Activated CD4-positive, alpha-beta T cell treated with anti-CD3 and anti-CD28 coated beads, Interleukin-2, amount 50 U/mL, for 48 hours (primary cell): Measurements from ENCODE around the gene NR3C2.
"Not testable (repeated sequence)": the region's sequence is repeated elsewhere in the genome, so short reads cannot be mapped to it uniquely, and the experiment has no call there.

Experiments used
- DNase-seq, 2 experiments: peaks; one replicate each; pipeline ENCODE4 v3.0.0-alpha.2; 2020

NR3C2 gene

DNA sequence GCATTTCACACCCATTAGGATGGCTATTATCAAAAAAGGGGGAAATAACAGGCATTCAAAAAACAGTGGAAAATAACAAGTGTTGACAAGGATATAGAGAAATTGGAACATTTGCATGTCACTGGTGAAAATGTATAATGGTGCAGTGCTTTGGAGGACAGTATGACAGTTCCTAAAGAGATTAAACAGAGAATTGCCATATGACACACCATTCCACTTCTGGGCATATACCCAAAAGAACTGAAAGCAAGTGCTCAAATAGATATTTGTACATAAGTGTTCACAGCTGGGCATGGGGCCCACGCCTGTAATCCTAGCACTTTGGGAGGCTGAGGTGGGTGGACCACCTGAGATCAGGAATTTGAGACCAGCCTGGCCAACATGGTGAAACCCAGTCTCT lies 348.1 kb downstream of the NR3C2 start:
- no peak for DNase-seq

DNA sequence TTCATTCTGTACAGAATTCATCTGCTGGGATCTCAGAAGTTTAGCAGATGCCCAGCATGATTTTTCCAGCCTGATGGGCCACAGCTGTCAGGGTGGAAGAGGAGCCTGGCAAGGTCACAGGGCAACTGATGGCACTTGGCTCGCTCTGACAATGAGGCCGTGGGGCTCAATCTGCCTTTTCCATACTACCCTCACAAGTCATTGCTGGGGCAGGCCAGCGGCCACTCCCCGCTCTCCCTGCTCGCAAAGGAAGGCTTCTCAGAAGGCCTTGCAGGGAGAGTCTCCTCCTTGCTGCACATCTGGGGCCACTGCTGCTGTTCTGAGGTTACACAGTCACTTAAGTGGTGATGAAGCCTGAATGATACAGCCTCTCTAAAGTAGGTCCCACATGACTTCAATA lies 349.1 kb downstream of the NR3C2 start:
- no peak for DNase-seq

DNA sequence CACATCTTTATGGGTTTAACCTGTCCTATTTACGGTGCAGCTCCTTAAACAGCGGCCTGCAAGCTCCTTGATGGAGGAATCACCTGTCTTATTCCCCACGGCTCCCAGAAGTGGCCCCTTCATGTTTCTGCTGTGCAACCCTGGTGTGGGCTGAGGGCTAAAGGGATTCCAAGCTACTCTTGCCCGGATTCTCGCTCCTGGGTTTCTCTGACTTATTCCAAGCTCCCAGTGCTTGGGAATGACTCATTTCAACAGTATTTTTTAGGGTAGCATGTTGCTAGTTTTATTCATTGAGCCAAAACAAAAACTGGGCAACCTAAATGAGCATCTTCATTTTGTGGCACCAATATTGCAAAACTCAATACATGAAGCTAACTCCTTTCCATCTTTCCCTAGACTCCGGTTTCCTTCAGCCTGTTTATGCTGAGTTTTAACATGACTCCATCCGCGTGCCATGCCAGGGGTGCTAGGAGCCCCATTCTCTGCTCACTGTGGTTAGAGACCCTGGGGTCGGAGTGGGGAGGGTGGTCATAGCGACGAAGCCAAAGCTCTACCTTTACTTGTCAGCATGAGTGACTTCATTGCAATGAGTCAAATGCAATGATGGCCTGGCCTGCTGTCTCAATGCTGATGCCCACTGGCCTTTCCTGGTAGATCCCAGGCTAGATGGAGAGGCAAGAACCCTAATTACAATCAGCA lies 349.7 kb downstream of the NR3C2 start:
- no peak for DNase-seq

DNA sequence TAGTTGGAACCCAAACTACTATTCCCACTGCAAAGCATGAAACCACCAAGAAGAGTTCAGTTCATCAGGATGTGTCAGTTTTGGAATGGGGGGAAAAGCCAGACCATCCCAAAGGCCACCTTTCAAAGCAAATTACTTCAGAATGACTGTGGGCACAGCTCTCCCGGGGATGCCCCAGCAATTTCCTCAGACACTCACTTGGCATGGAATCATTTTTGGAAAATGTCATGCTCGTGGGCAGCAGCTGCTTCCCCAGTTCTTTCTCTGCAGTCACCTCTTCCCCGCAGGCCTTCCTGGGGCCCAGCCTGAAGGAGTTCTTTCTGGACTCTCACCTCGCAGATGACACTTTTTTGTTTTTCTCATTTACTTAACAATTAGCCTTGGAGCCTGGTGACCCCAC lies 350.3 kb downstream of the NR3C2 start:
- DNase-seq = no peak

DNA sequence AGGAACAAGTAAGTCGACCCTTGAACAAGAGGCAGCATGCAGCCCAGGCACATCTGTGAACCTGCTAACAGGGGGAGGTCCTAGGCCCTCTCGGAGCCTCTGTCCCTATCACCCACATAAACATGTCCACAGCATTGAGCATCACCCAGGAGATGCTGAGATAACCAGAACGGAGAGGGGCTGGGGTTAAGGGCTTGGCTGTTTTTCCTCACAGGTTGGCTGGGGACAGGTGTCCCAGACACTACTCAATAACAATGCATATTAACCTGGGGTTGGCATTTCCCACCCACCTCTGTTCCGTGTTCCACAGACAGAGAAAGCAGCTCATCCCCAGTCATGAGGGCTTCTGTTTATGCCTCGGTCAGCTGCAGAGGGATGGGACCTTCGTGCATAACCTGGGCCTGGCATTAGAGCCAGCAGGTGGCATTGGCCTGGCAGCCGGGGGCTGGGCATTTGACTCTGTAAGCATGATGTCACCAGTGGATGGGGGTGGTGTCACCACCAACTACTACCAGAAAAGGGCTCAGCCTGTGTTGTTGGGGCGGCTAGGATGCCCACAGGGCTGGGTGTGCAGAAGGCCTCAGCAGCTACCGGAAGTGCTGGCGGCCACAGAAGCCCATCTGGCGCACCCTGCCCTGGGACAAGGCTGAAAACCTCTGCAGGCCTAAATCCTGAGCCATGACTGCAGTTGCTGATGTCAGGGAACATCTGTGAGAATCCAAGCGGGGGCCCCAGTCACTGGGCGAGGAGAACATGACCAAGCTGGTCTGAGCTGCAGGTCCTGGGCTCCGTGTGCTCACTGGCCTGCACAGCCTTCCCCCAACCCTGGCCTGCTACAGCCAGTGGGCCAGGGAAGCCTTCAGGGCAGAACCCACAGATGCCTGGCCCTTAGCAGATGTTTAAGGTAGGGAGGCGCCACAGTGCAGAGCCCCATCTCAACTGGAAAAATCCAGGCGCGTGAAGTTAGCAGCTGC lies 351.4 kb downstream of the NR3C2 start:
- DNase-seq = no peak

DNA sequence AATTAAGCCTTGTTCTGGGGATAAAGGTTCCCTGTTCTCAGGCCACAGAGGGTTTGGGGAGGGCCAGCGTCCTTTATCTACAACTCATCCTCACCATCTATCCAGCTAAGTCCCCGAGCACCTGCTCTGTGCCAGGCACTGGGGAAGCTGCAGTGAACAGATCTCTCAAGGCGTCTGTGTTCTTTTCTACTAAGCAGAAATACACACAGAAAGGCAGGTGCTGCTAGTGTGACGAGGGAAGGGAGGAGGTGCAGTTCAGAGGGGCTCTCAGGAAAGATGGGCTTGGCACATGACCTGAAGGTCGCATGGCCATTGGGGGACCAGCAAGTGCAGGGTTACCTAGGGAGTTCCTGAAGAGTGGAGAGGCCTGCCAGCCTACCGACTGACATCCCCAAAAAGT lies 352.2 kb downstream of the NR3C2 start:
- DNase-seq = no peak

DNA sequence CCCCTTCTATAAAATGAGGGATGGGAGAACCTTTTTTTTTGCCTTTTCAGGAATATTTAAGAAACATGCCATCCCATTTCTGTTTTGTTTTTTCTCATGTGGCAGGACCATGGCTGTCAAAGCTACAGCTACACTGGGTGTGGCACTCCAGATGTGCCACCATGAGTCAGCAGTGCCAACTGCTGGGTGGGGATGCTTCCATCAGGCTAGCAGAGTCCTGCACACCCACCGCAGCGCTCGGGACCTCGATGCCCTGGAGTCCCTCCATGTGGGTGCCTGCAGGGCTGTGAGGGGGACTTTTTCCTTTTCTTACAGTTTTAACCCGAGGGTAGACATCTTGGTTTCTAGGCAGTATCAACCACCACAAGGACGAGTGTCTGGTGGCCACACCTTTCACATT lies 352.6 kb downstream of the NR3C2 start:
- no peak for DNase-seq

DNA sequence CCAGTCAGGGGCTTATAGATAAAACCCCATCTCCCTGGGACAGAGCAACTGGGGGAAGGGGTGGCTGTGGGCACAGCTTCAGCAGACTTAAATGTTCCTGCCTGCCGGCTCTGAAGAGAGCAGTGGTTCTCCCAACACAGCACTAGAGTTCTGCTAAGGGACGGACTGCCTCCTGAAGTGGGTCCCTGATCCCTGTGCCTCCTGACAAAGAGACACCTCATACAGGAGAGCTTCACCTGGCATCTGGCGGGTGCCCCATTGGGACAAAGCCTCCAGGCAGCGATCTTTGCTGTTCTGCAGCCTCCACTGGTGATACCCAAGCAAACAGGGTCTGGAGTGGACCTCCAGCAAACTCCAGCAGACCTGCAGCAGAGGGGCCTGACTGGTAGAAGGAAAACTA lies 359.1 kb downstream of the NR3C2 start:
- DNase-seq = not testable (repeated sequence)

DNA sequence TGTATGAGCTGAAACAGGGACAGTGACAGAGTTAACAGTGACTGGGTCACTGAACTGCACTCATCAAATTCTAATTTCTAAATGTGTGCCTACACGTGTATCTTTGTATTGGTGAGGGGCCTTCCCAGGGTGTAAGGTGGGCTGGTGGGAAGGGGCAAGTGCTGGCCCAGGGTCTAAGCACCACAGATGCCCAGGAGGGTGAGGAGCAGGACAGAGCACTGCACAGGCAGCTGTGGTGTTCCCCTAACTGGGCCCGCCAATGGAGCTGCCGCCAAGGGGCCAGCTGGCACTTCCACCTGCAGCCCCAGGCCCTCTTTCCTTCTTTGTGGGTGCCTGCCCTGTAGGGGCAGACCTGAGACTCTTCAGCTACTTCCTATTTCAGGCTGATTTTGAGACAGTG lies 360.5 kb downstream of the NR3C2 start:
- DNase-seq = no peak

DNA sequence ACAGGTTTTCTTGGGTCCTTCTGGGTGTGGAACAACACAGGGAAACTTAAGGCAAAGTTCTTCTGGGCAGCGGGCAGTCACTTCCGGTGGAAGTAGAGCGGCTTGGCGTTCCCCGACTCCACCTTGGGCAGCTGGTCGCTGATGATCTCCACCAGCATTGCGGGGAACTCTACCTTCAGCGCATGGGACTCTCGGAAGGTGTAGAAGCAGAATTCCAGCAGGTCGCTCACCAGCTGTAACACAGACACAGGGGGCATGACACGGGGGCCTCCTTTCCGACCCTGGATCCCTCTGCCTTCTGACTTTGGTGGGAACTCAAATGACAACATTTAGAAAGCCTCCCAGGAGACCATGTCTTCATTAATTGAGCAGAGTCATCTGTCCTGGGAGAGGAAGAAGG lies 360.9 kb downstream of the NR3C2 start:
- DNase-seq = no peak

DNA sequence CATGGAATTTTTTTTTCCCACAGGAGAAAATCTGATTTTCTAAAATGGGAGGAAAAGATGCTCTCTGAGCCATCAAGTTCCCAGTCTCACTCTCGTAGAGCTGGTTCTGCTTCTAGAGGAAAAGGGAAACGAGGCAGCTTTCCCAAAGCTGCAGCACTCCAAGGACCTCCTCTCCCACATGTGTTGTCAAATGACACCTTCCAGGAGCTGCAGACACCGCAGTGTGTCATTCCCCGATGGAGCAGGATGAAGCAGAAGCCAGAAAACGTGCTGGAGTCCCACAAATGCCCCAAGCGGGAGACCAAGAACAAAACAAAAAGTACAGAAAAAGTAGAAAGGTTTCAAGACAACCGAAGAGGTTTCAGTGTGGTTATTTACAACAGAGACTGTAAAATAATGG lies 362.3 kb downstream of the NR3C2 start:
- no peak for DNase-seq

DNA sequence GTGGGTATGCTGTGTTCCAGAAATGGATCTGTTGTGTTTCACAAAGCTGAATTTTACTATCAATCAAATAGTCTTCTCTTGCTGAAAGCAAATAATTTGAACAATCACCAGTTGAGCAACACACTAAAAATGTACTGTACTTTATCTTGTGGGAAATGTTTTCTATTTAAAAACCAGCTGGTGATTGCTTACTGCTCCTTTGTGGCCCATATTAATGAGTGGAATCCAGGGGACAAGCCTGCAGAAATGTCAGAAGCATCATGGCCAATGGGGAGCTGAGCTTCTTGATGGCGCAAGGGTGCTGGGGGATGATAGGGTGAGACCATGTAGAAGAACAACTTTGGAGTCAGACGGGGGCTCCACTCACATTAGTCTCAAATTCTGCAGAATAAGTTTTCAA lies 364.2 kb downstream of the NR3C2 start:
- no peak for DNase-seq

DNA sequence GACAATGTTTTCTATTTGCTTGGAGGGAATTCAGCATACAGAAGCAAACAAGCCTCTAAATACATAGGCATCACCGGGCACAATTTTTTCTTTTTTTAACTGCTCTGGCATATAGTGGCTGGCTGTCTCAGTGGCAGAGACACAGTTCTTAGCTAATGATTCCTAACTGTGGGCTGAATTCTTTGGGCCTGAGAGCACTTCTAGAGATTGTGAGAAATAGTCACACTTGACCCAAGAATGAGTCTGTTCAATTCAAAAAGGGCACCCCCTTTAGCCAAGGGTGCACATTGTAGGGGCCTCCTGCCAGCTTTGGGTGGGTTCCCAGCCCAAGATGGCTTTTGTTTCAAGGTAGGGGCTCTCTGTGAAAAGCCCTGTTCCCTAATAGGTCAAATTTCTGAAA lies 364.6 kb downstream of the NR3C2 start:
- no peak for DNase-seq

DNA sequence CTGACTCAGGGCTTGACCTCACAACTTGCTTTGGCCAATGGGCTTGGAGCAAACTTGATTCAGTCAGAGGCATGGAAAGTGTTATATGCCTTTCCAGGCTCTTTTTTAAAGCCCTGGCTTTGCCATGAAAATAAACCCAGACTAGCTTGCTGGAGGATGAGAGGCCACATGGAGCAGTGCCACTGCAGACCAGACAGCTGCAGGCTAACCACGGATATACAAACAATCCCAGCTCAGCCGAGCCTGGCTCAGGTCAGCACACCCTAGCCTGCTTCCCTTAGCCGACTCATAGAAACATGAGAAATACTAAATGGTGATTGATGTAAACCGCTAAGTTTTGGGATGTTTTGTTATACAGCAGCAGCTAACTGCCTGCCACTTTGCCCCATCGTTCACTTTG lies 365.2 kb downstream of the NR3C2 start:
- DNase-seq = no peak

DNA sequence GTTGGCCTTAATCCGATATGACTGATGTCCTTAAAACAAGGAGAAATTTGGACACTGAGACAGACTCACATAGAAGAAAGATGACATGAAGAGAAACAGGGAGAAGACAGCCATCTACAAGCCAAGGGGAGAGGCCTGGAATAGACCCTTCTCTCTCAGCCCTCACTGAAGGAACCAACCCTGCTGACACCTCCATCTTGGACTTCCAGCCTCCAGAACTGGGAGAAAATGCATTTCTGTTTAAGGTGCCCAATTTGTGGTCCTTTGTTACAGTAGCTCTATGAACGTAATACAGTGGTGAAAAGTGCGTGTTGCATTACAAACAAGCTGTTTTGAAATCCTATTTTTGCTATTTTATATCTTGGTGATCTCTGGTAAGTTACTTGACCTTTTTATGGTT lies 366.8 kb downstream of the NR3C2 start:
- DNase-seq = no peak

DNA sequence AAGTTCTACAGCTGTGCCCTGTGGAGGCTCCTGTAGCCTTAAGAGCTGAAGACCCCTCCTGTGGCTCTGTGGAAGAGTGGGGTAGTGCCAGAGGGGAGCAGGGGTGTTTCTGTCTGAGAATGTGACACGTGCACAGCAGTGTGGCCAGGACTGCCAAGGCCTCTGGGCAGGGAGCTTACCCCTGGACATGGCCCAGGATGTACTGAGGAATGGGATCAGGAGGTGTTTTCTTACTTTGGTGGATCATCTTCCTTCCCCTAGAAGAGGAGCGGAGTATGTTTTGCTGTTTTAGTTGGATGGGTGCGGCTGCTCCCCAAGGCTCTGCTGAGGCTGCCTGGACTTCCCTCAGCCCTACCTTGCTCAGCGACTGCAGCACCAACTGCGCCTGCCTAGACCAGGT lies 367.8 kb downstream of the NR3C2 start:
- no peak for DNase-seq

DNA sequence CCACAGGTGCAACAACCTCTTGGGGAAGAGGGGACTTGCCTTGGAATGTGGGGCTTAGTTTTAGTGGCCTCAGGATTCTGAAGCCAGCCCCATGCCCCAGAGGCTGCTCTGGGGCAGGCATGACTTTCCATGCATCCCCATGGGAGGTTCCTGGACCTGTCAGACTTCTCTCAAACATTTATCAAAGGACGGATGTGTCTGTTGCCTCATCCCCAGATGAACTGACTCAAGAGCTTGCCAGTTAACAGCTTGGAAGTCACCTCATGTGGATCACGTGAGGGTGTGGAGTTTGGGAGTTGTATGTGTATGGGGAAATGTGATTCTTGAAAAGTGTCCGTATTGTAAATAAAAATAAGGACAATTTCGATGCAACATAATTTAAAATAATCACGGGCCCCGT lies 368.9 kb downstream of the NR3C2 start:
- DNase-seq = no peak

DNA sequence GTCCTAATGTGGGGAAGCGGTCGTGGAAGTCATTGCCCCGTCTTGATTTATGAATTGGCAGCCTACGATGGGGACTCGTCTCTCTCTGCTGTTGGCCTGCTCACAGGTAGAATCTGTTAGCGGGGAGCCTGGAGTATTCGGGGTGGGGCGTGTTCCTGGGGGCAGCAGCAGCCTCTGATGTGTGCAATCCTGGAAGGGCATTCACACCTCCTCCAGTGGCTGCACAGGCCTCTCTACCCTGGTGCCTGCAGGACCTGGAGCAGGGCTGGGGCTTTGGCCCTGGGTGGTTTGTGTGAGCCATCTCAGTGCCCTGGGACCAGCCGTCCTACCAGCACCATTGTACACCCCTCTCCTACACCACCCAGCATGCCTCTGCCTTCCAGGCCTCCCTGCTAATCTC lies 369.4 kb downstream of the NR3C2 start:
- DNase-seq = no peak

DNA sequence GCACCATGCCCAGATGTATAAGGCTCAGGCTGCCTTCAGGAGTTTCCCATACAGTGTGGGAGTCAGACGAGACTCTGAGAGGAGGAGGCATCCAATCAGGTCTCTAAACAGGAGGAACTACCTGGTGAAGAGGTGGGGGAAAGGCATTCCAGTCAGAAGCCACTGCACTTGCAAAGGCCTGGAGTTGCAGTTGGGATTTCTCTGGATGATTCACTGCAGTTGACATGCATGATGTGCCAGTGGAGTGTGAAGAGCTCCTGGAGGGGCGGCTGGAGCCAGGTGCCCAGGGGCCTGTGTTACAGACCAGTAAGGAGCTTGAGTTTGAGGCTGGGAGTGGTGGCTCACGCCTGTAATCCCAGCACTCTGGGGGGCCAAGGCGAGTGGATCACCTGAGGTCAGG lies 371.2 kb downstream of the NR3C2 start:
- DNase-seq = no peak

DNA sequence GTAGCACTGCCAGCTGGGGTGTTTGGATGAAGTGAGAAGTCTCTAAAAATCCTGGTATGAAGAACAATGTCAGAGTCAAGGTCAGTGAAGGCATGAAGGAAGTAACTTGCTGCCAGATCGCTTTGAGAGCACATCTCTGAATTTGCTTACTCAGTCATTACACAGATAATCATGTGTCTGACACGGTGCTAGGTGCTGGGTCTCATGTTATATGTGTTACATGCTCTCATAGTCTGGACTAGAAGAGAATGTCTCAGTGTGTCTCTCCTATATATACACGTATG lies 372.4 kb downstream of the NR3C2 start:
- no peak for DNase-seq

DNA sequence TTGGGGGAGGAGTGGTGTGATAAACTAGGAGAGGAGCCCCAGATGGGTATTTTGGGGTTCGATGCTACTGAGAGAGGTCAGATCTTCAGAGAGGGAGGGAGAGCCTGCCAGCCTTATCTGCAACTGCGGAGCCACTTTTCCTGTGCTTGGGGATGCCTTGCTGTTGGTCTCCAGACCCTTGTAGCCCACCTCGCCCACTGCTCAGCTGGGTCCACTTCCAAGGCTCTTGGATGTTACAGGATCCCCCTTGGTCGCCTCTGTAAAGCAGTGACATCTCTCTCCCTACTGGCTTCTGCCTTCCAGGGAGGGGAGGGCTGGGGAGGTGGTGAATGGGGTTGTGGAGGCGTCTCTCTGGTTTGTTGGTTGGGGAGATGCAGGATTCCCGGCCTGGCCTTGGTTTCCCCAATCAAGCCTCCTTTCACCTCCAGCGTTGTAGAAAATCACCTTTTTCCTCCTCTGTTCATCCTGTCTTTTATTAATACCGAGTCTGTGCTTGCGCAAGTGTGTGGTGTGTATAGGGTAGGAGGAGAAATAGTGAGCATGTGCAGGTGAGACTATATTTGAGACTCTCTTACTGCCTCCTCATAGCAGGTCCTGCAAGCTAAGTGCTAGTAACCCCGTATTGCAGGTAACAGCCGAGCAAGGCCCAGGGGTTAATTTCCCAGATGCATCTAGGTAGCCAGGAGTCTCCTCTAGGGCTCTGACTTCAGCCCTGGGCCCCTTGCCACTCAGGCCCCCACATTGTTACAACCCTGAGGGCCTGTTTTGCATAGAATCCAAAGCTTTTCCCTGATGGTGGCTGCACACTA lies 372.9 kb downstream of the NR3C2 start:
- DNase-seq = no peak

DNA sequence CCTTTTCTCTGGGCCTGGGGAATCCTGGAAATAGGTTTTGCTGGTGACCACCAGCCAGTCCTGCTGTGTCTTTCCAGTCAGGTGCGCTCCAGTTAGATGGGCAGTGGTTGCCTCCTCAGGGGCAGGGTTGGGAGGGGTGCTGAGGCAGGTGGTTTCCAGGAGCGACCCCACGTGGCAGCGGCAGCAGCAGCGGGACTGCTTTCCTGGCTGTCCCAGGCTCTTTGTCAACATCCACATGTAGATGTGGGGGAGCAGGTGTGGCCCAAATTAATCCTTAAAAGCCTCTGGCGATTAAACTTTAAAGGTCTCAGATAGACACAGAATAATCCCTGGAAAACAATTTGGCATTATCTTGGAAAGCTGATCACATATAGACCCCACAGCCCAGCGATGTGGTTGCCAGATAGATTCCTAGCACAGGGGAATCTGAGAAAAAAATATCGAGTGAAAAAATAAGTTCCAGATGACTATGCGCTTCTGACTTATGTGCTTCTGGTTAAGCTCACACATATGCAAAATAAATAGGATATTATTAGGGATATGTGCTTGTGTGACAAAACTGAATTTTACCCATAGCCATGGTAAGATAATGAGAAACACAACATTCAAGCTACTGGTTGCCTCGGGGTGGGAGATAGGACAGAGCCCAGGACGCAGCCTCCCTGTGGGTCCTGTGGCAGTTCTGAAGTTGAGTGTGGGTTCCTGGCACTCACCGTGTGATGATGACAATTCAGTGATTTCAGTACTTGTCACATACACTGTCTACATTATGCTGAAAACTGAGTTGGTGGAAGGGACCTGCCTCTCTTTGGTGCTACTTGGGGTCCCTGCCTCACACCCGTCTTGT lies 373.9 kb downstream of the NR3C2 start:
- DNase-seq = no peak
